Dendritic cell treated with granulocyte-macrophage colony-stimulating factor and Interleukin-4, amounts not matched to agents 40 ng/mL and 50 ng/mL, for 4 days (primary cell): Measurements from ENCODE around the gene CYTH1.

Experiments
- H3K27ac Mint-ChIP-seq: one replicate; pipeline ENCODE4 v1.8.0; 2022; ENCODE audit warnings: mild to moderate bottlenecking, mixed read lengths
- H3K27me3 Mint-ChIP-seq: one replicate; pipeline ENCODE4 v1.8.0; 2022; ENCODE audit warnings: mild to moderate bottlenecking, mixed read lengths
- H3K36me3 Mint-ChIP-seq: one replicate; pipeline ENCODE4 v1.8.0; 2022; ENCODE audit warnings: low read depth, mixed read lengths
- H3K4me1 Mint-ChIP-seq: one replicate; pipeline ENCODE4 v1.8.0; 2022; ENCODE audit warnings: low read depth, mixed read lengths
- H3K4me3 Mint-ChIP-seq: one replicate; pipeline ENCODE4 v1.8.0; 2022; ENCODE audit warnings: mild to moderate bottlenecking, moderate library complexity, mixed read lengths
- H3K9me3 Mint-ChIP-seq: one replicate; pipeline ENCODE4 v1.8.0; 2022; ENCODE audit warnings: mixed read lengths
- intact Hi-C: fragments of 100-400 bp; cut with micrococcal nuclease; formaldehyde crosslinking; loops from one replicate; pipeline ENCODE4 v1.15.0; 2022

The CYTH1 gene

GRCh38 chr17:78774453-78774852 is 7.6 kb downstream of the CYTH1 start:
- Mint-ChIP-seq H3K9me3 (no peaks in the 10 kb centered on the region), H3K4me1 (peaks cover 58% of the 10 kb centered on the region), H3K4me3 (peak overlapping the region; percentile 71), H3K27ac (peak overlapping the region; percentile 92), H3K36me3 (peaks cover 17% of the 10 kb centered on the region), H3K27me3 (no peaks in the 10 kb centered on the region)
- intact Hi-C loops = loop anchor here (5.0 kb wide), 1 partner anchor 37 kb away; no protein-coding TSS in a partner anchor

GRCh38 chr17:78771758-78772382 is 10.2 kb downstream of the CYTH1 start:
- peaks cover 47% of the 10 kb centered on the region for H3K4me1 Mint-ChIP-seq

GRCh38 chr17:78769196-78769773 is 12.8 kb downstream of the CYTH1 start:
- Mint-ChIP-seq H3K9me3 (no peaks in the 10 kb centered on the region), H3K36me3 (peaks cover 8% of the 10 kb centered on the region), H3K4me1 (peaks cover 41% of the 10 kb centered on the region), H3K27me3 (no peaks in the 10 kb centered on the region), H3K27ac (no peak overlapping the region), H3K4me3 (no peak overlapping the region)
- intact Hi-C loops = no loop called here

More at GRCh38 chr17:78771758-78772382, 10.2 kb downstream of the CYTH1 start:
- H3K27me3 Mint-ChIP-seq = no peaks in the 10 kb centered on the region
- peak overlapping the region; percentile 89 for H3K27ac Mint-ChIP-seq
- intact Hi-C loops = loop anchor here (5.0 kb wide), 1 partner anchor 35 kb away; no protein-coding TSS in a partner anchor
- H3K36me3 Mint-ChIP-seq = peaks cover 10% of the 10 kb centered on the region
- peak overlapping the region; percentile 61 for H3K4me3 Mint-ChIP-seq
- no peaks in the 10 kb centered on the region for H3K9me3 Mint-ChIP-seq

GRCh38 chr17:78767806-78768205 is 14.3 kb downstream of the CYTH1 start:
- peaks cover 41% of the 10 kb centered on the region for H3K4me1 Mint-ChIP-seq
- H3K36me3 Mint-ChIP-seq = peaks cover 9% of the 10 kb centered on the region
- no peaks in the 10 kb centered on the region for H3K9me3 Mint-ChIP-seq
- H3K4me3 Mint-ChIP-seq = no peak overlapping the region
- intact Hi-C loops = no loop called here
- H3K27ac Mint-ChIP-seq = no peak overlapping the region
- no peaks in the 10 kb centered on the region for H3K27me3 Mint-ChIP-seq

GRCh38 chr17:78766743-78767294 is 15.3 kb downstream of the CYTH1 start:
- Mint-ChIP-seq H3K27me3 (no peaks in the 10 kb centered on the region), H3K27ac (no peak overlapping the region), H3K4me1 (peaks cover 41% of the 10 kb centered on the region), H3K36me3 (peaks cover 15% of the 10 kb centered on the region), H3K4me3 (no peak overlapping the region), H3K9me3 (no peaks in the 10 kb centered on the region)
- intact Hi-C loops = no loop called here

- intact Hi-C loops = no loop called here
- Mint-ChIP-seq H3K27me3 (no peaks in the 10 kb centered on the region), H3K4me1 (peaks cover 42% of the 10 kb centered on the region), H3K9me3 (no peaks in the 10 kb centered on the region), H3K36me3 (peaks cover 15% of the 10 kb centered on the region), H3K27ac (no peak overlapping the region), H3K4me3 (no peak overlapping the region)
Measured at GRCh38 chr17:78766225-78766624, 15.8 kb downstream of the CYTH1 start.

GRCh38 chr17:78765821-78766220 is 16.3 kb downstream of the CYTH1 start:
- peaks cover 15% of the 10 kb centered on the region for H3K36me3 Mint-ChIP-seq
- intact Hi-C loops = no loop called here
- H3K4me3 Mint-ChIP-seq = no peak overlapping the region
- no peaks in the 10 kb centered on the region for H3K9me3 Mint-ChIP-seq
- H3K27ac Mint-ChIP-seq = no peak overlapping the region
- H3K4me1 Mint-ChIP-seq = peaks cover 42% of the 10 kb centered on the region
- H3K27me3 Mint-ChIP-seq = no peaks in the 10 kb centered on the region

GRCh38 chr17:78764871-78765270 is 17.2 kb downstream of the CYTH1 start:
- H3K4me1 Mint-ChIP-seq = peaks cover 41% of the 10 kb centered on the region
- intact Hi-C loops = no loop called here

GRCh38 chr17:78763561-78763960 is 18.5 kb downstream of the CYTH1 start:
- H3K27me3 Mint-ChIP-seq = no peaks in the 10 kb centered on the region
- H3K4me3 Mint-ChIP-seq = no peak overlapping the region
- intact Hi-C loops = no loop called here
- H3K9me3 Mint-ChIP-seq = no peaks in the 10 kb centered on the region
- H3K4me1 Mint-ChIP-seq = peaks cover 54% of the 10 kb centered on the region
- peaks cover 18% of the 10 kb centered on the region for H3K36me3 Mint-ChIP-seq
- peak overlapping the region; percentile 28 for H3K27ac Mint-ChIP-seq

More at GRCh38 chr17:78764871-78765270, 17.2 kb downstream of the CYTH1 start:
- Mint-ChIP-seq H3K36me3 (peaks cover 15% of the 10 kb centered on the region), H3K27ac (peak overlapping the region; percentile 28), H3K4me3 (no peak overlapping the region), H3K9me3 (no peaks in the 10 kb centered on the region), H3K27me3 (no peaks in the 10 kb centered on the region)

- Mint-ChIP-seq H3K27ac (peak overlapping the region; percentile 82), H3K36me3 (peaks cover 22% of the 10 kb centered on the region), H3K27me3 (no peaks in the 10 kb centered on the region), H3K4me1 (peaks cover 62% of the 10 kb centered on the region), H3K4me3 (peak overlapping the region; percentile 5), H3K9me3 (no peaks in the 10 kb centered on the region)
- intact Hi-C loops = no loop called here
Measured at GRCh38 chr17:78761789-78762406, 20.2 kb downstream of the CYTH1 start.

GRCh38 chr17:78759969-78760352 is 22.1 kb downstream of the CYTH1 start:
- intact Hi-C loops = no loop called here
- peaks cover 70% of the 10 kb centered on the region for H3K4me1 Mint-ChIP-seq
- peak overlapping the region; percentile 75 for H3K27ac Mint-ChIP-seq
- no peaks in the 10 kb centered on the region for H3K27me3 Mint-ChIP-seq
- H3K36me3 Mint-ChIP-seq = peaks cover 28% of the 10 kb centered on the region
- H3K9me3 Mint-ChIP-seq = no peaks in the 10 kb centered on the region
- no peak overlapping the region for H3K4me3 Mint-ChIP-seq

- H3K27me3 Mint-ChIP-seq = no peaks in the 10 kb centered on the region
- peak overlapping the region; percentile 7 for H3K4me3 Mint-ChIP-seq
- intact Hi-C loops = no loop called here
- H3K9me3 Mint-ChIP-seq = no peaks in the 10 kb centered on the region
- H3K36me3 Mint-ChIP-seq = peaks cover 22% of the 10 kb centered on the region
- peak overlapping the region; percentile 75 for H3K27ac Mint-ChIP-seq
- H3K4me1 Mint-ChIP-seq = peaks cover 65% of the 10 kb centered on the region
Measured at GRCh38 chr17:78759203-78759968, 22.7 kb downstream of the CYTH1 start.

- Mint-ChIP-seq H3K9me3 (no peaks in the 10 kb centered on the region), H3K4me3 (no peak overlapping the region), H3K4me1 (peaks cover 74% of the 10 kb centered on the region), H3K27me3 (no peaks in the 10 kb centered on the region), H3K36me3 (peaks cover 31% of the 10 kb centered on the region), H3K27ac (peak overlapping the region; percentile 86)
- intact Hi-C loops = no loop called here
Measured at GRCh38 chr17:78753316-78754250, 28.5 kb downstream of the CYTH1 start.
